ENCODE measurements around the gene CEACAM7. TPM values are rescaled to one million over a fixed set of nuclear protein-coding genes. Genes with fewer than 3 reads are reported as not detected.
"Not testable (repeated sequence)": the region's sequence is repeated elsewhere in the genome, so short reads cannot be mapped to it uniquely, and the experiment has no call there.

CEACAM7 gene
- total and polyA plus RNA-seq, 12 donors, result not detected

- Histone ChIP-seq H3K4me3 (no peak overlapping the region), H3K27ac (no peak overlapping the region), H3K4me1 (no peaks in the 10 kb centered on the region), H3K36me3 (no peaks in the 10 kb centered on the region), H3K27me3 (peaks cover 0 to 82% (median 51%) of the 10 kb centered on the region in 7 donors), H3K9me3 (no peaks in the 10 kb centered on the region)
- ATAC-seq (no peak), DNase-seq (no peak)
- no peak for TF ChIP-seq CTCF (IDR thresholded peaks at IDR 0.05)
- intact Hi-C loops (cut with DNase I), result no loop called here
- WGBS, 2 donors, result 75 to 82% methylated on average over 13 of the region's 13 CpGs
These were observed 23.5 kb upstream of the CEACAM7 start for GRCh38 chr19:41711376-41712261.

- no peaks in the 10 kb centered on the region for H3K9me3 ChIP-seq
- H3K4me3 ChIP-seq, result no peak overlapping the region
- H3K27ac ChIP-seq, result no peak overlapping the region
- WGBS, 2 donors, result 80 to 82% methylated on average over 8 of the region's 8 CpGs
- H3K27me3 ChIP-seq, result peaks cover 0 to 85% (median 57%) of the 10 kb centered on the region in 7 donors
- DNase-seq, result no peak
- no peaks in the 10 kb centered on the region for H3K36me3 ChIP-seq
- no peak for TF ChIP-seq CTCF (IDR thresholded peaks at IDR 0.05)
- no peaks in the 10 kb centered on the region for H3K4me1 ChIP-seq
- no peak for ATAC-seq
- intact Hi-C loops (cut with DNase I), result no loop called here
These were observed 22.0 kb upstream of the CEACAM7 start for GRCh38 chr19:41709951-41710645.

- H3K4me3 ChIP-seq; H3K27ac ChIP-seq; H3K36me3 ChIP-seq; intact Hi-C loops (cut with DNase I); DNase-seq; H3K4me1 ChIP-seq; ATAC-seq; H3K9me3 ChIP-seq: not testable (repeated sequence)
- H3K27me3 ChIP-seq, result peaks cover 0 to 84% (median 54%) of the 10 kb centered on the region in 7 donors
- 81 to 82% methylated on average over 8 of the region's 8 CpGs for WGBS, 2 donors
These were observed 21.4 kb upstream of the CEACAM7 start for GRCh38 chr19:41709516-41709915.

GRCh38 chr19:41708481-41708880 lies 20.4 kb upstream of the CEACAM7 start, which contains the start of gene CEACAM5:
TSS of gene CEACAM5 (plus strand) at chr19:41708626. CDS start at chr19:41708732, 106 bp downstream.
- H3K9me3 ChIP-seq, result no peaks in the 10 kb centered on the region
- TF ChIP-seq CTCF (IDR thresholded peaks at IDR 0.05), result no peak
- ATAC-seq, result no peak
- peaks cover 0 to 84% (median 59%) of the 10 kb centered on the region in 7 donors for H3K27me3 ChIP-seq
- WGBS, 2 donors, result 30 to 40% methylated on average over 4 of the region's 4 CpGs
- H3K27ac ChIP-seq, result no peak within 1 kb of the TSS
- H3K4me3 ChIP-seq, result no peak within 1 kb of the TSS
- intact Hi-C loops (cut with DNase I), result no loop called here
- no peaks in the 10 kb centered on the region for H3K4me1 ChIP-seq
- DNase-seq, result no peak
- no peaks in the 10 kb centered on the region for H3K36me3 ChIP-seq

Measured in heart right ventricle (tissue), 16 donors.